Mesodermal cell (in vitro differentiated cells): ENCODE results near the gene CTNNBIP1.
A peak's percentile ranks its signal among the peaks of the same experiment; 100 is the strongest.

ENCODE experiments used
- H3K27ac ChIP-seq: 2 replicates; pipeline ENCODE4 v1.7.0; 2013; ENCODE audit warnings: mild to moderate bottlenecking, low read depth, low read length, moderate library complexity; ENCODE audit not compliant: severe bottlenecking
- H3K36me3 ChIP-seq: 2 replicates; pipeline ENCODE4 v1.7.1; 2013; ENCODE audit warnings: mild to moderate bottlenecking, low read length, moderate library complexity; ENCODE audit not compliant: control insufficient read depth, insufficient read depth
- H3K4me1 ChIP-seq: one replicate; pipeline ENCODE4 v1.7.1; 2013; ENCODE audit warnings: mild to moderate bottlenecking, low read length; ENCODE audit not compliant: insufficient read depth, control insufficient read depth, poor library complexity, severe bottlenecking
- H3K4me3 ChIP-seq: 2 replicates; pipeline ENCODE4 v1.7.0; 2013; ENCODE audit warnings: low read length, control low read depth, mild to moderate bottlenecking; ENCODE audit not compliant: insufficient read depth, poor library complexity, severe bottlenecking; ENCODE audit errors: extremely low read depth
- H3K9me3 ChIP-seq: 2 replicates; pipeline ENCODE4 v1.7.1; 2013; ENCODE audit warnings: mild to moderate bottlenecking, low read length, moderate library complexity; ENCODE audit not compliant: control insufficient read depth
- WGBS, 2 experiments: methylation state at CpG; one replicate each; pipeline ENCODE4 v1.1.5; 2013; ENCODE audit warnings: missing lambda C conversion rate in 2 of 2; ENCODE audit not compliant: insufficient coverage in 2 of 2; 5-methylcytosine and 5-hydroxymethylcytosine counted together

The CTNNBIP1 gene

GRCh38 chr1:9904596-9904995 lies 5.5 kb downstream of the CTNNBIP1 start:
- H3K27ac ChIP-seq: peak overlapping the region; percentile 59
- H3K36me3 ChIP-seq: no peaks in the 10 kb centered on the region
- no peaks in the 10 kb centered on the region for H3K9me3 ChIP-seq
- H3K4me3 ChIP-seq: no peak overlapping the region
- 55% methylated on average over 2 of the region's 3 CpGs; no CpG with 5 or more reads in 1 of the 2 experiments for WGBS, 2 experiments
- H3K4me1 ChIP-seq: peaks cover 39% of the 10 kb centered on the region

- WGBS, 2 experiments: 88 to 95% methylated on average over 4 to 6 of the region's 9 CpGs
- Histone ChIP-seq H3K9me3 (no peaks in the 10 kb centered on the region), H3K36me3 (no peaks in the 10 kb centered on the region), H3K27ac (peak overlapping the region; percentile 59), H3K4me3 (no peak overlapping the region), H3K4me1 (peaks cover 35% of the 10 kb centered on the region)
Observed at GRCh38 chr1:9903801-9904527, 6.1 kb downstream of the CTNNBIP1 start.

- H3K9me3 ChIP-seq: no peaks in the 10 kb centered on the region
- peaks cover 30% of the 10 kb centered on the region for H3K4me1 ChIP-seq
- H3K27ac ChIP-seq: no peak overlapping the region
- WGBS, 2 experiments: 88 to 97% methylated on average over 6 of the region's 6 CpGs
- H3K4me3 ChIP-seq: no peak overlapping the region
- H3K36me3 ChIP-seq: no peaks in the 10 kb centered on the region
Observed at GRCh38 chr1:9902060-9902452, 8.0 kb downstream of the CTNNBIP1 start.

DNA sequence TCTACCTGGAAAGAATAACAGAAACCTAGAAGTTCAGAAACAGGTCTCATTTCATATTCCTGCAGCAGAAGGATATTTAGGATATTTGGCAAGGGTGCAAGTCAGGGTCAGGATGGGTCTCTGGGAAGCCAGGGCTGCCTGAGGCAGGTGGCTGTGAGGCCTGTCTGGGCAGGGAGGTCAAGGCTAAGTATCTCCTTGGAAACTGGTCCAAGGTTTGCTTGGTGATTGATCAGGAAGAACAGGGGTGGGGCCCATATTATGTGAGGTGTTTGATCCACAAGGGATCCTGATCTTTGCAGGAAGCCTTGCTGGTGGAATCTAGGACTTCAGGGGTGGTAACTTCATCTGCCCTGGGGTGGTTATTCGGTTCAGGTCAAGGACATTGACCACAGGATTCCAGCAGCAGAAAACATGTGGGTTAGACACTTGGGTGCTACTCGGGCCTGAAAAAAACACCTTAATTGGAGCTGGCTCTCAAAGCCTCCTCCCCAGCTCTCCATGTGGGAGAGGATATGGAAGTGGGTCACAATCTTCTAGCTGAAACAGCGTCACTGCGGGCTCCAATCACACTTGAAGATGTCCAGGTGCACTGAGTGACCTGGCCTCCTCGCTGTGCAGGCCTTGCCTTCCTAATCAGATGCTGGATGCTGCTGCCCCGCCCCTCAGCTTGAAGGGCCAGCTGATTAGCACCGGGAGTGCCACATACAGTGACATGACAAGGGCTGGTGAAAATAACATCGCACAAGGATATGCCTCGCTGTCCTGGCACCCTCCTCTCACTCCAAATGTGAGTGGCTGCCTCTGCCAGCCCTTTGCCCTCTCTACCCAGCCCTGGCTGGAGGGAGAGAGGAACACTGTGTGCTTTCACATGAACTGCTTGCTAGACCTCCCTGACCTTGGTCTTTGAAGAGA lies 8.7 kb downstream of the CTNNBIP1 start:
- WGBS, 2 experiments: 91 to 95% methylated on average over 6 to 7 of the region's 9 CpGs
- Histone ChIP-seq H3K27ac (no peak overlapping the region), H3K4me1 (peaks cover 30% of the 10 kb centered on the region), H3K4me3 (no peak overlapping the region), H3K36me3 (no peaks in the 10 kb centered on the region), H3K9me3 (no peaks in the 10 kb centered on the region)

GRCh38 chr1:9900142-9901043 lies 9.7 kb downstream of the CTNNBIP1 start:
- peaks cover 25% of the 10 kb centered on the region for H3K4me1 ChIP-seq
- H3K9me3 ChIP-seq: no peaks in the 10 kb centered on the region
- H3K27ac ChIP-seq: no peak overlapping the region
- H3K4me3 ChIP-seq: no peak overlapping the region
- no peaks in the 10 kb centered on the region for H3K36me3 ChIP-seq
- WGBS, 2 experiments: 93 to 94% methylated on average over 12 to 16 of the region's 18 CpGs

GRCh38 chr1:9894115-9894514 lies 16.0 kb downstream of the CTNNBIP1 start:
- 100% methylated on average over 2 of the region's 3 CpGs; no CpG with 5 or more reads in 1 of the 2 experiments for WGBS, 2 experiments
- H3K27ac ChIP-seq: peak overlapping the region; percentile 86
- H3K4me1 ChIP-seq: peaks cover 46% of the 10 kb centered on the region
- no peaks in the 10 kb centered on the region for H3K9me3 ChIP-seq
- H3K4me3 ChIP-seq: no peak overlapping the region
- H3K36me3 ChIP-seq: no peaks in the 10 kb centered on the region

DNA sequence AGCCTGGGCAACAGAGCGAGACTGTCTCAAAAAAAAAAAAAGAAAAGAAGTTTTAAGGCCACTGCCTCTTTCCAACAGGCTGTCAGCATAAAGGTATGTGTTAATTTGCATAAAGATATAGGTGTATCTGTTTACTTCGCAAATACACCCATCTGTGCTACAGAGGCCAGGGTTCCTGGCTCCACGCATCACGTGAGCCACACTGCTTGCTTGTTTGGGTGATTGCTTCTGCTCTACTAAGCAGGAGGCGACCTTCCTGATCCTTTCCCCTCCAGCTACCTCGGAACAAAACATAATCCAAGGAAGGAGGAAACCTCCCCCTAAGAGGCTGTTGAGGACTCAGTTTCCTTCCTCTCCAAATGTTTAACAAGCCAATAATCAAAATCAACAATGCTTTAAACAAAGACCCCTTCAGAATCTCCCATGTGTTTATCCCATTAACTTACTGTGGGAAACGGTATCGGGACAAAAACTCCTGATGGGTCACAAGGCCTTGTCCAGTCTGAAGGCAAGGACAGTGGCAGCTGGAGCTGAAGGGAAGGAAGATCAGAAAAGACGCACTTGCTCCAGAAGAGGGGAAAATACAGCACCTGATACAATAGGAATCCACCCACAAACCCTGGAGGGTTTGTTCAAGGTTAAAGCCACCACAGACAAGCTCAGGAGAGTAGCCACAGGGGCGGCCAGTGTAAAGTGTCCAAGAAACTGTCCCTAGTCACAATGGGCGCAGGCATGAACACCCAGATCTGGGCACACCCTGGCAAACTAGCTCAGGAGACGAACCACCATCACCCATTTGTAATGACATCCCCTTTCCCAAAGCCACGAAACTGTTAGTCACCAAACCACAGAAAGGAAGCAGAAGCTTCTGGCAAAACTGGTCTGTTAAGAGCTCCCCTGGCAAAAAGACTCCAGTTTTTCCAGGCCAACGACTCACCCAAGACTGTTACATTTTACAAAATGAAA lies 17.2 kb downstream of the CTNNBIP1 start:
- Histone ChIP-seq H3K4me1 (peaks cover 54% of the 10 kb centered on the region), H3K9me3 (no peaks in the 10 kb centered on the region), H3K27ac (peak overlapping the region; percentile 86), H3K36me3 (peaks cover 4% of the 10 kb centered on the region), H3K4me3 (no peak overlapping the region)
- WGBS, 2 experiments: 85 to 93% methylated on average over 12 of the region's 14 CpGs

GRCh38 chr1:9891207-9891606 lies 18.9 kb downstream of the CTNNBIP1 start:
- 82 to 96% methylated on average over 2 of the region's 5 CpGs for WGBS, 2 experiments
- H3K4me1 ChIP-seq: peaks cover 58% of the 10 kb centered on the region
- no peaks in the 10 kb centered on the region for H3K9me3 ChIP-seq
- peak overlapping the region; percentile 85 for H3K27ac ChIP-seq
- no peak overlapping the region for H3K4me3 ChIP-seq
- H3K36me3 ChIP-seq: peaks cover 9% of the 10 kb centered on the region

DNA sequence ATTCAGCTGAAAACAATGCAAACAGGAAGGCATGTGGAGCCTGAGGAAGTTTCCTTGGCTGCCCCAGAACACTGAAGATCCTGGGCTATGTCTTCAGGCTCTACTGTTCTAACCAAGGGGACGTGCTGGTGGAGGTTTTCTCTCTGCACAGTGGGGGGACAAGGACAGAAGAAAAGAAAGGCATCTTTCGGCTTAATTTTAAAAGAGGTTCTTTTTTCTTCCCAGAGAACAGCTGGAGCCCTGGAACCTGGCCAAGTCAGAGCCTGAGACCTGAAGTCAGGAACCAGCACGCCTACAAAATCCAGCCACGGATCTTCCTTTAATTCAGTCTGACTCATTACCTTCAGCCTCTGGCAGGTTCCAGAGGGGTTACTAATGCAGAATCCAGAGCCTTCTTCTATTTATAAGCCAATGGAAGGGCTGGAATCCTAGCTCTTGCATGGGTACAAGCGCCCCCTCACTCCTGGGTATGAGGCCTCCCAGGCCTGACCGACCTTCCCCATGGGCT lies 19.8 kb downstream of the CTNNBIP1 start:
- Histone ChIP-seq H3K27ac (peak overlapping the region; percentile 85), H3K36me3 (peaks cover 9% of the 10 kb centered on the region), H3K4me1 (peaks cover 63% of the 10 kb centered on the region), H3K4me3 (no peak overlapping the region), H3K9me3 (no peaks in the 10 kb centered on the region)
- 53 to 62% methylated on average over 5 to 6 of the region's 6 CpGs for WGBS, 2 experiments
